ENCODE data around the gene P3R3URF. TPM values are rescaled to one million over a fixed set of nuclear protein-coding genes. Genes with fewer than 3 reads are reported as not detected.

Gene P3R3URF
- total and polyA plus RNA-seq, 9 of the 15 experiments (the other 6 are each of a cell fraction or from before 2014, with no cell fraction given): not detected

- TF ChIP-seq, protein P1, sequence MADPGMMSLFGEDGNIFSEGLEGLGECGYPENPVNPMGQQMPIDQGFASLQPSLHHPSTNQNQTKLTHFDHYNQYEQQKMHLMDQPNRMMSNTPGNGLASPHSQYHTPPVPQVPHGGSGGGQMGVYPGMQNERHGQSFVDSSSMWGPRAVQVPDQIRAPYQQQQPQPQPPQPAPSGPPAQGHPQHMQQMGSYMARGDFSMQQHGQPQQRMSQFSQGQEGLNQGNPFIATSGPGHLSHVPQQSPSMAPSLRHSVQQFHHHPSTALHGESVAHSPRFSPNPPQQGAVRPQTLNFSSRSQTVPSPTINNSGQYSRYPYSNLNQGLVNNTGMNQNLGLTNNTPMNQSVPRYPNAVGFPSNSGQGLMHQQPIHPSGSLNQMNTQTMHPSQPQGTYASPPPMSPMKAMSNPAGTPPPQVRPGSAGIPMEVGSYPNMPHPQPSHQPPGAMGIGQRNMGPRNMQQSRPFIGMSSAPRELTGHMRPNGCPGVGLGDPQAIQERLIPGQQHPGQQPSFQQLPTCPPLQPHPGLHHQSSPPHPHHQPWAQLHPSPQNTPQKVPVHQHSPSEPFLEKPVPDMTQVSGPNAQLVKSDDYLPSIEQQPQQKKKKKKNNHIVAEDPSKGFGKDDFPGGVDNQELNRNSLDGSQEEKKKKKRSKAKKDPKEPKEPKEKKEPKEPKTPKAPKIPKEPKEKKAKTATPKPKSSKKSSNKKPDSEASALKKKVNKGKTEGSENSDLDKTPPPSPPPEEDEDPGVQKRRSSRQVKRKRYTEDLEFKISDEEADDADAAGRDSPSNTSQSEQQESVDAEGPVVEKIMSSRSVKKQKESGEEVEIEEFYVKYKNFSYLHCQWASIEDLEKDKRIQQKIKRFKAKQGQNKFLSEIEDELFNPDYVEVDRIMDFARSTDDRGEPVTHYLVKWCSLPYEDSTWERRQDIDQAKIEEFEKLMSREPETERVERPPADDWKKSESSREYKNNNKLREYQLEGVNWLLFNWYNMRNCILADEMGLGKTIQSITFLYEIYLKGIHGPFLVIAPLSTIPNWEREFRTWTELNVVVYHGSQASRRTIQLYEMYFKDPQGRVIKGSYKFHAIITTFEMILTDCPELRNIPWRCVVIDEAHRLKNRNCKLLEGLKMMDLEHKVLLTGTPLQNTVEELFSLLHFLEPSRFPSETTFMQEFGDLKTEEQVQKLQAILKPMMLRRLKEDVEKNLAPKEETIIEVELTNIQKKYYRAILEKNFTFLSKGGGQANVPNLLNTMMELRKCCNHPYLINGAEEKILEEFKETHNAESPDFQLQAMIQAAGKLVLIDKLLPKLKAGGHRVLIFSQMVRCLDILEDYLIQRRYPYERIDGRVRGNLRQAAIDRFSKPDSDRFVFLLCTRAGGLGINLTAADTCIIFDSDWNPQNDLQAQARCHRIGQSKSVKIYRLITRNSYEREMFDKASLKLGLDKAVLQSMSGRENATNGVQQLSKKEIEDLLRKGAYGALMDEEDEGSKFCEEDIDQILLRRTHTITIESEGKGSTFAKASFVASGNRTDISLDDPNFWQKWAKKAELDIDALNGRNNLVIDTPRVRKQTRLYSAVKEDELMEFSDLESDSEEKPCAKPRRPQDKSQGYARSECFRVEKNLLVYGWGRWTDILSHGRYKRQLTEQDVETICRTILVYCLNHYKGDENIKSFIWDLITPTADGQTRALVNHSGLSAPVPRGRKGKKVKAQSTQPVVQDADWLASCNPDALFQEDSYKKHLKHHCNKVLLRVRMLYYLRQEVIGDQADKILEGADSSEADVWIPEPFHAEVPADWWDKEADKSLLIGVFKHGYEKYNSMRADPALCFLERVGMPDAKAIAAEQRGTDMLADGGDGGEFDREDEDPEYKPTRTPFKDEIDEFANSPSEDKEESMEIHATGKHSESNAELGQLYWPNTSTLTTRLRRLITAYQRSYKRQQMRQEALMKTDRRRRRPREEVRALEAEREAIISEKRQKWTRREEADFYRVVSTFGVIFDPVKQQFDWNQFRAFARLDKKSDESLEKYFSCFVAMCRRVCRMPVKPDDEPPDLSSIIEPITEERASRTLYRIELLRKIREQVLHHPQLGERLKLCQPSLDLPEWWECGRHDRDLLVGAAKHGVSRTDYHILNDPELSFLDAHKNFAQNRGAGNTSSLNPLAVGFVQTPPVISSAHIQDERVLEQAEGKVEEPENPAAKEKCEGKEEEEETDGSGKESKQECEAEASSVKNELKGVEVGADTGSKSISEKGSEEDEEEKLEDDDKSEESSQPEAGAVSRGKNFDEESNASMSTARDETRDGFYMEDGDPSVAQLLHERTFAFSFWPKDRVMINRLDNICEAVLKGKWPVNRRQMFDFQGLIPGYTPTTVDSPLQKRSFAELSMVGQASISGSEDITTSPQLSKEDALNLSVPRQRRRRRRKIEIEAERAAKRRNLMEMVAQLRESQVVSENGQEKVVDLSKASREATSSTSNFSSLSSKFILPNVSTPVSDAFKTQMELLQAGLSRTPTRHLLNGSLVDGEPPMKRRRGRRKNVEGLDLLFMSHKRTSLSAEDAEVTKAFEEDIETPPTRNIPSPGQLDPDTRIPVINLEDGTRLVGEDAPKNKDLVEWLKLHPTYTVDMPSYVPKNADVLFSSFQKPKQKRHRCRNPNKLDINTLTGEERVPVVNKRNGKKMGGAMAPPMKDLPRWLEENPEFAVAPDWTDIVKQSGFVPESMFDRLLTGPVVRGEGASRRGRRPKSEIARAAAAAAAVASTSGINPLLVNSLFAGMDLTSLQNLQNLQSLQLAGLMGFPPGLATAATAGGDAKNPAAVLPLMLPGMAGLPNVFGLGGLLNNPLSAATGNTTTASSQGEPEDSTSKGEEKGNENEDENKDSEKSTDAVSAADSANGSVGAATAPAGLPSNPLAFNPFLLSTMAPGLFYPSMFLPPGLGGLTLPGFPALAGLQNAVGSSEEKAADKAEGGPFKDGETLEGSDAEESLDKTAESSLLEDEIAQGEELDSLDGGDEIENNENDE (IDR thresholded peaks at IDR 0.05; ENCODE audit: low read depth, low read length): no peak
- TF ChIP-seq MCM3 (IDR thresholded peaks at IDR 0.05) (no peak), NUFIP1 (IDR thresholded peaks at IDR 0.05; ENCODE audit: partially characterized antibody) (no peak), ZC3H11A (IDR thresholded peaks at IDR 0.05; ENCODE audit: low read depth, low read length) (no peak), CCAR2 (IDR thresholded peaks at IDR 0.05; ENCODE audit: low read depth, low read length) (no peak), ZNF280A (IDR thresholded peaks at IDR 0.05; ENCODE audit: low read depth, partially characterized antibody) (no peak), NRF1 (conservative IDR thresholded peaks at IDR 0.05 in 1 of 2, IDR thresholded peaks at IDR 0.05 in 1 of 2) (no peak), UBTF (IDR thresholded peaks at IDR 0.05; ENCODE audit: borderline replicate concordance in 1 of 2, low read depth in 2 of 2, low read length in 2 of 2) (no peak), SLC30A9 (CRISPR knock-in tag; IDR thresholded peaks at IDR 0.05) (no peak), FOXA1 (IDR thresholded peaks at IDR 0.05; ENCODE audit: borderline replicate concordance) (no peak)
- TF ChIP-seq, protein P2, sequence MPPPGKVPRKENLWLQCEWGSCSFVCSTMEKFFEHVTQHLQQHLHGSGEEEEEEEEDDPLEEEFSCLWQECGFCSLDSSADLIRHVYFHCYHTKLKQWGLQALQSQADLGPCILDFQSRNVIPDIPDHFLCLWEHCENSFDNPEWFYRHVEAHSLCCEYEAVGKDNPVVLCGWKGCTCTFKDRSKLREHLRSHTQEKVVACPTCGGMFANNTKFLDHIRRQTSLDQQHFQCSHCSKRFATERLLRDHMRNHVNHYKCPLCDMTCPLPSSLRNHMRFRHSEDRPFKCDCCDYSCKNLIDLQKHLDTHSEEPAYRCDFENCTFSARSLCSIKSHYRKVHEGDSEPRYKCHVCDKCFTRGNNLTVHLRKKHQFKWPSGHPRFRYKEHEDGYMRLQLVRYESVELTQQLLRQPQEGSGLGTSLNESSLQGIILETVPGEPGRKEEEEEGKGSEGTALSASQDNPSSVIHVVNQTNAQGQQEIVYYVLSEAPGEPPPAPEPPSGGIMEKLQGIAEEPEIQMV (tag; conservative IDR thresholded peaks at IDR 0.05; ENCODE audit: low read depth): no peak
Measured at GRCh38 chr1:46168477-46168876, 7.8 kb downstream of the P3R3URF start (continued).
